Esophagus squamous epithelium (tissue), 5 donors: ENCODE data around the gene RBKS. TPM values are rescaled to one million over a fixed set of nuclear protein-coding genes. Genes with fewer than 3 reads are reported as not detected.

Experiments
- DNase-seq: peaks from one replicate; lab custom pipeline; 2025; lab: John Stamatoyannopoulos, UW
- H3K27ac ChIP-seq, 4 donors: fragments of 200-600 bp; sonication (generic); one replicate each; pipeline ENCODE4 v1.5.1; 2016 to 2019; ENCODE audit warnings: mild to moderate bottlenecking in 1 of 4
- H3K27me3 ChIP-seq, 4 donors: fragments of 200-600 bp; sonication (generic); 1 replicate in 3 of 4; 2 replicates in 1 of 4; pipeline versions ENCODE4 v1.5.1 to v1.6.0; 2017 to 2021; ENCODE audit warnings: antibody characterized with exemption in 1 of 4
- H3K36me3 ChIP-seq, 3 donors: fragments of 200-600 bp; sonication (generic); one replicate each; pipeline ENCODE4 v1.5.1; 2016 to 2019
- H3K4me1 ChIP-seq, 3 donors: fragments of 200-600 bp; sonication (generic); one replicate each; pipeline ENCODE4 v1.5.1; 2017 to 2019
- H3K4me3 ChIP-seq, 4 donors: fragments of 200-600 bp; sonication (generic); 1 replicate in 3 of 4; 2 replicates in 1 of 4; pipeline ENCODE4 v1.5.1; 2016 to 2019; ENCODE audit warnings: mild to moderate bottlenecking in 2 of 4, moderate library complexity in 1 of 4
- H3K9me3 ChIP-seq, 3 donors: fragments of 200-600 bp; sonication (generic); one replicate each; pipeline ENCODE4 v1.5.1; 2016 to 2019
- CTCF ChIP-seq, 6 experiments: fragments of 450-650 bp in 4 of 6; fragments of 200-600 bp in 2 of 6; sonication (generic) in 2 of 6; IDR thresholded peaks; one replicate each; pipeline ENCODE4 v1.5.1; 2016 to 2019; ENCODE audit warnings: antibody characterized with exemption in 6 of 6, mild to moderate bottlenecking in 4 of 6, moderate library complexity in 4 of 6
- POLR2A ChIP-seq, 4 donors: fragments of 450-650 bp; IDR thresholded peaks; one replicate each; pipeline ENCODE4 v1.6.1; 2017; ENCODE audit warnings: antibody characterized with exemption in 4 of 4, mild to moderate bottlenecking in 4 of 4, moderate library complexity in 3 of 4
- WGBS, 2 donors: methylation state at CpG; one replicate each; pipeline ENCODE4 v1.1.5; 2018; 5-methylcytosine and 5-hydroxymethylcytosine counted together
- intact Hi-C: fragments of 100-400 bp; cut with DNase I; formaldehyde crosslinking; loops from one replicate; pipeline ENCODE4 v1.15.0; 2022
- total RNA-seq, 4 donors: library from RNA; depleted of rRNA; stranded (reverse); fragments of >200 nt; gene quantifications; one replicate each; pipeline ENCODE4 v1.1.0, GENCODE V29; 2016
- donor health status: DM: yes; HTN: yes; CAD: no.

RBKS gene
- total RNA-seq, 4 donors from 2014 or later: 1.4 to 5.2 (median 1.6) TPM

GRCh38 chr2:27800856-27801255 lies 89.3 kb downstream of the RBKS start:
- Histone ChIP-seq H3K27ac (no peak overlapping the region), H3K27me3 (no peaks in the 10 kb centered on the region), H3K4me3 (no peak overlapping the region), H3K9me3 (no peaks in the 10 kb centered on the region), H3K4me1 (peaks cover 0 to 23% (median 7%) of the 10 kb centered on the region in 3 donors), H3K36me3 (no peaks in the 10 kb centered on the region)
- no peak for DNase-seq
- WGBS, 2 donors: 95 to 97% methylated on average over 6 of the region's 6 CpGs
- TF ChIP-seq CTCF (IDR thresholded peaks at IDR 0.05): no peak
- no peak for TF ChIP-seq POLR2A (IDR thresholded peaks at IDR 0.05)
- intact Hi-C loops: no loop called here

DNA sequence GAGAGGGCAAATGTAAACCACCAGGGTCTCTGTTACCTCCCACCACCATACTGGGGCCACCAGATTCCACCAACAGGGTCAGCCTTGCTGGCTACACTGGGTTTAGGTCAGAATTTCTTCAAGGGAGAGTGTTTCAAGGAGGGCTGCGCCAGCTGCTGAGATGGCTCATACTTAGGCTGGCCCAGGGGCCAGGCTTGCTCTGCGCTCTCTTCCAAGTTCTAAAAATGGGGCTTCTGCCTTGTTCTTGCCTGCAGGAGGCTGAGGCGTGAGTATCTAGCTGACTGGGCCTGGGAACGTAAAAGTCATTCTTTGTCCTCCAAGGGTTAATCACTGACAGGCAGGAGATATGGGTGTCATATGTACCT lies 90.6 kb downstream of the RBKS start:
- Histone ChIP-seq H3K27me3 (no peaks in the 10 kb centered on the region), H3K9me3 (no peaks in the 10 kb centered on the region), H3K36me3 (no peaks in the 10 kb centered on the region), H3K4me3 (no peak overlapping the region), H3K4me1 (peaks cover 0 to 31% (median 14%) of the 10 kb centered on the region in 3 donors), H3K27ac (peak overlapping the region; percentile 15 to 81 (median 48))
- DNase-seq: no peak
- 88 to 90% methylated on average over 3 to 4 of the region's 4 CpGs for WGBS, 2 donors
- intact Hi-C loops: no loop called here
- TF ChIP-seq POLR2A (IDR thresholded peaks at IDR 0.05): no peak
- no peak for TF ChIP-seq CTCF (IDR thresholded peaks at IDR 0.05)

GRCh38 chr2:27798948-27799645 lies 91.1 kb downstream of the RBKS start:
- Histone ChIP-seq H3K27me3 (no peaks in the 10 kb centered on the region), H3K9me3 (no peaks in the 10 kb centered on the region), H3K36me3 (no peaks in the 10 kb centered on the region), H3K4me3 (no peak overlapping the region), H3K4me1 (peaks cover 0 to 31% (median 14%) of the 10 kb centered on the region in 3 donors), H3K27ac (peak overlapping the region; percentile 15 to 81 (median 48))
- WGBS, 2 donors: 49 to 61% methylated on average over 8 to 11 of the region's 11 CpGs
- no peak for TF ChIP-seq CTCF (IDR thresholded peaks at IDR 0.05)
- DNase-seq: no peak
- intact Hi-C loops: no loop called here

- H3K36me3 ChIP-seq: no peaks in the 10 kb centered on the region
- H3K27me3 ChIP-seq: no peaks in the 10 kb centered on the region
- DNase-seq: no peak
- TF ChIP-seq CTCF (IDR thresholded peaks at IDR 0.05): no peak
- H3K27ac ChIP-seq: peak overlapping the region in 2 of 4 donors; percentile 54 to 81
- 72 to 83% methylated on average over 7 of the region's 7 CpGs for WGBS, 2 donors
- H3K9me3 ChIP-seq: no peaks in the 10 kb centered on the region
- no peak overlapping the region for H3K4me3 ChIP-seq
- H3K4me1 ChIP-seq: peaks cover 0 to 31% (median 14%) of the 10 kb centered on the region in 3 donors
- intact Hi-C loops: no loop called here
These were observed 91.7 kb downstream of the RBKS start for GRCh38 chr2:27798486-27798885.

- H3K4me1 ChIP-seq: peaks cover 0 to 31% (median 14%) of the 10 kb centered on the region in 3 donors
- no peaks in the 10 kb centered on the region for H3K9me3 ChIP-seq
- no peak for TF ChIP-seq CTCF (IDR thresholded peaks at IDR 0.05)
- TF ChIP-seq POLR2A (IDR thresholded peaks at IDR 0.05): no peak
- DNase-seq: no peak
- WGBS, 2 donors: 90 to 92% methylated on average over 4 of the region's 4 CpGs
- no peaks in the 10 kb centered on the region for H3K27me3 ChIP-seq
- intact Hi-C loops: no loop called here
- no peaks in the 10 kb centered on the region for H3K36me3 ChIP-seq
- H3K27ac ChIP-seq: no peak overlapping the region
- no peak overlapping the region for H3K4me3 ChIP-seq
These were observed 92.3 kb downstream of the RBKS start for GRCh38 chr2:27797841-27798240.
